ENCODE results near the gene TMEM132E.
A peak's percentile ranks its signal among the peaks of the same experiment; 100 is the strongest.
"Not testable (repeated sequence)": the region's sequence is repeated elsewhere in the genome, so short reads cannot be mapped to it uniquely, and the experiment has no call there.

The TMEM132E gene

DNA sequence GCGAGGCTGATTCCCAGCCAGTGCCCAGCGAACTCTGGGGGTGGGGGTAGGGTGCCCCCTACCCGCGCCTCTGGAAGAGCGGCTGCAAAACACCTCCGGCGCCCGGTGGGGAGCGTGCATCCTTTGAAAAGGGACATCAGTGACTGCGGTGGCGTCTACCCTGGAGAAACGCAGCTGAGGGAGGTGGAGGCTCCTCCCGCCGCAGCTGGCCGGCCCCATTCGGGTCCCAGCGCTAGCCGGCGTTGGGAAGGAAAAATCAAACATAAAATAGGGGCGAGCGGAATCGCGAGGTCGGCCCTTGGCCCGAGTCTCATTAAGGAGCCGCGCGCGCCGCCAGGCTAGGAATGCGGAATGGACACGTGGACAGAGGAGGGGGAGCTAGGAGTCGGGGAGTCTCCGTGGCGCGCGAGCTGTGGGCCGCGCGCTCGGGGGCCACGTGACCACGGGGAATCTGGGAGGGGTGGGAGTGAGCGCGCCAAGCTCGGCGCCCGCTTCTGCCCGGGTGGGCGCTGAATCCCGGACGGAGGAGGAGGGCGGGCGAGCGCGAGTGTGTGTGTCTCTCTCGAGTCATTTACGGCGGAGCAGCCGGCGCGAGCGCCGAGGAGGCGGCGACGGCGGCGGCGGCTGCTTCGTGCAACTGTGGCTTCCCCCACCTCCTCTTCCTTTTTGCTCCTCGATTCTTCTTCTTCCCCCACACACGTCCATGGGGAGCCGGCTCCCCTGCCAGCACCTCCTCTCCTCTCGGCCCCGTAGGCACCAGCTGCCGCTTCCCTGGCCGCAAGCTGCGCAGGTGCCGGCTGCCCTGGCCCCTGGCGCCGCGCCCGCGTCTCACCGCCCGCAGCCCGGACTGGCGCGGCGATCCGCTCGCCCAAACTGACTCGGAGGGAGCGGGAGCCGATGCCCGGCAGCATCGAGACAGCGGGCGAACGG, at the start of gene TMEM132E:
TSS of gene TMEM132E (plus strand) at position 566 of the 930 bp plus-strand sequence. CDS start 1,495 bp downstream, outside the sequence.
- no peaks in the 10 kb centered on the region for H3K9me3 ChIP-seq (ENCODE audit: control insufficient read depth in 1 of 2, low read length in 2 of 2)
- peaks cover 67 to 89% of the 10 kb centered on the region in 2 donors for H3K27me3 ChIP-seq (ENCODE audit: control insufficient read depth in 1 of 2, insufficient read depth in 2 of 2, low read length in 2 of 2)
- no peak within 1 kb of the TSS for H3K27ac ChIP-seq (ENCODE audit: low read depth, low read length)
- H3K9ac ChIP-seq (ENCODE audit: low read depth in 1 of 2, low read length in 2 of 2): no peak within 1 kb of the TSS
- H3K4me1 ChIP-seq (ENCODE audit: control insufficient read depth in 1 of 2, insufficient read depth in 2 of 2, low read length in 2 of 2): peaks cover 0 to 12% of the 10 kb centered on the region in 2 donors
- peak within 1 kb of the TSS; percentile 29 to 54 for H3K4me3 ChIP-seq (ENCODE audit: low read depth in 1 of 2, low read length in 2 of 2)
- H3K36me3 ChIP-seq (ENCODE audit: control insufficient read depth in 1 of 2, insufficient read depth in 2 of 2, low read length in 2 of 2): no peaks in the 10 kb centered on the region

DNA sequence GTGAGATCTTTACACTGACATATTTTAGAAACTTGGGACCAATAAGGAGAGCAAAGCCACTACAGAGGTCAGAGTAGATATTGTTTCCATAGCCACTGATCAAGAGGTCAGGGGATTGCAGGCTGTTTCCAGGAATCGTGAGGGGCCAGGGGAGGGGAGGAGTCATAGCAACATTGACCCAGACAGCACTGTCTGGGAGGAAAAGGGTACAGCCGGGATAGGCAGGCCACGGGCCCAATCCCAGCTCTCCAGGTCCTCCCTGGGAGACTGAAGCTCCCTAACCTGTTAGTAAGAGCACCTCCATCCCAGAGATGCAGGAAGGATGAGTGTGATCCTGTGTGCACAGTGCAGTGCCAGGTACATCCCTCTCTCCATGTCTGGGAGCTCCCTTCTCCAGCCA, 48.5 kb upstream of the TMEM132E start:
- no peak overlapping the region for H3K4me3 ChIP-seq (ENCODE audit: low read depth in 1 of 2, low read length in 2 of 2)
- H3K27ac ChIP-seq (ENCODE audit: low read depth, low read length): no peak overlapping the region

GRCh38 chr17:34532281-34533065, 46.9 kb upstream of the TMEM132E start:
- no peaks in the 10 kb centered on the region for H3K9me3 ChIP-seq (ENCODE audit: control insufficient read depth in 1 of 2, low read length in 2 of 2)
- no peak overlapping the region for H3K27ac ChIP-seq (ENCODE audit: low read depth, low read length)
- H3K36me3 ChIP-seq (ENCODE audit: control insufficient read depth in 1 of 2, insufficient read depth in 2 of 2, low read length in 2 of 2): no peaks in the 10 kb centered on the region
- no peak overlapping the region for H3K4me3 ChIP-seq (ENCODE audit: low read depth in 1 of 2, low read length in 2 of 2)
- peaks cover 13 to 15% of the 10 kb centered on the region in 2 donors for H3K27me3 ChIP-seq (ENCODE audit: control insufficient read depth in 1 of 2, insufficient read depth in 2 of 2, low read length in 2 of 2)
- H3K4me1 ChIP-seq (ENCODE audit: control insufficient read depth in 1 of 2, insufficient read depth in 2 of 2, low read length in 2 of 2): no peaks in the 10 kb centered on the region
- no peak overlapping the region for H3K9ac ChIP-seq (ENCODE audit: low read depth in 1 of 2, low read length in 2 of 2)

More for the DNA sequence above, 48.5 kb upstream of the TMEM132E start:
- H3K9me3 ChIP-seq (ENCODE audit: control insufficient read depth in 1 of 2, low read length in 2 of 2): no peaks in the 10 kb centered on the region
- peaks cover 3 to 12% of the 10 kb centered on the region in 2 donors for H3K27me3 ChIP-seq (ENCODE audit: control insufficient read depth in 1 of 2, insufficient read depth in 2 of 2, low read length in 2 of 2)
- H3K4me1 ChIP-seq (ENCODE audit: control insufficient read depth in 1 of 2, insufficient read depth in 2 of 2, low read length in 2 of 2): no peaks in the 10 kb centered on the region
- no peak overlapping the region for H3K9ac ChIP-seq (ENCODE audit: low read depth in 1 of 2, low read length in 2 of 2)
- H3K36me3 ChIP-seq (ENCODE audit: control insufficient read depth in 1 of 2, insufficient read depth in 2 of 2, low read length in 2 of 2): no peaks in the 10 kb centered on the region

- no peaks in the 10 kb centered on the region for H3K9me3 ChIP-seq (ENCODE audit: control insufficient read depth in 1 of 2, low read length in 2 of 2)
- H3K27me3 ChIP-seq (ENCODE audit: control insufficient read depth in 1 of 2, insufficient read depth in 2 of 2, low read length in 2 of 2): peaks cover 12 to 14% of the 10 kb centered on the region in 2 donors
- H3K4me3 ChIP-seq (ENCODE audit: low read depth in 1 of 2, low read length in 2 of 2): no peak overlapping the region
- H3K4me1 ChIP-seq (ENCODE audit: control insufficient read depth in 1 of 2, insufficient read depth in 2 of 2, low read length in 2 of 2): no peaks in the 10 kb centered on the region
- H3K27ac ChIP-seq (ENCODE audit: low read depth, low read length): no peak overlapping the region
- no peaks in the 10 kb centered on the region for H3K36me3 ChIP-seq (ENCODE audit: control insufficient read depth in 1 of 2, insufficient read depth in 2 of 2, low read length in 2 of 2)
- H3K9ac ChIP-seq (ENCODE audit: low read depth in 1 of 2, low read length in 2 of 2): no peak overlapping the region
Measured at GRCh38 chr17:34533806-34534527, 45.4 kb upstream of the TMEM132E start.

DNA sequence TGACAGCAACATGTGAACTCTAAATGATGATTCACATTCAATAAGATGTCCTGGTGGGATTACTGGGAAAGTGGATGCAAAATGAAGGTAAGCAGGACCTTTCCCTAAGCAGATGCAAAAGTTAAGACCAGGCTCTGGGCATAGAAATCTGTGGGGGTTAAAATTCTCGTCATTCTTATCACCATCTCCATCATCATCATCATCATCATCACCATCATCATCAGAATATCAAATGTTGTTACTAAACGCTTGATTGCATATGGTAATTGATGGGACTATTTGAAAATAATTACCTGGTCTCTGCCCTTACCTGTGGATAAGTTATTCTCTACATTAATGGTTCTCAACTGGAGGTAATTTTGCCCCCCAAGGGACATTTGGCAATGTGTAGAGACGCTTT, 41.9 kb upstream of the TMEM132E start:
- H3K27ac ChIP-seq (ENCODE audit: low read depth, low read length): no peak overlapping the region
- no peak overlapping the region for H3K4me3 ChIP-seq (ENCODE audit: low read depth in 1 of 2, low read length in 2 of 2)
- no peaks in the 10 kb centered on the region for H3K4me1 ChIP-seq (ENCODE audit: control insufficient read depth in 1 of 2, insufficient read depth in 2 of 2, low read length in 2 of 2)
- H3K9me3 ChIP-seq (ENCODE audit: control insufficient read depth in 1 of 2, low read length in 2 of 2): no peaks in the 10 kb centered on the region
- H3K36me3 ChIP-seq (ENCODE audit: control insufficient read depth in 1 of 2, insufficient read depth in 2 of 2, low read length in 2 of 2): no peaks in the 10 kb centered on the region
- no peak overlapping the region for H3K9ac ChIP-seq (ENCODE audit: low read depth in 1 of 2, low read length in 2 of 2)
- peaks cover 16 to 18% of the 10 kb centered on the region in 2 donors for H3K27me3 ChIP-seq (ENCODE audit: control insufficient read depth in 1 of 2, insufficient read depth in 2 of 2, low read length in 2 of 2)

GRCh38 chr17:34538582-34538981, 40.8 kb upstream of the TMEM132E start:
- H3K27me3 ChIP-seq (ENCODE audit: control insufficient read depth in 1 of 2, insufficient read depth in 2 of 2, low read length in 2 of 2): peaks cover 16 to 22% of the 10 kb centered on the region in 2 donors
- H3K9me3 ChIP-seq (ENCODE audit: control insufficient read depth in 1 of 2, low read length in 2 of 2); H3K9ac ChIP-seq (ENCODE audit: low read depth in 1 of 2, low read length in 2 of 2); H3K27ac ChIP-seq (ENCODE audit: low read depth, low read length); H3K4me3 ChIP-seq (ENCODE audit: low read depth in 1 of 2, low read length in 2 of 2); H3K4me1 ChIP-seq (ENCODE audit: control insufficient read depth in 1 of 2, insufficient read depth in 2 of 2, low read length in 2 of 2); H3K36me3 ChIP-seq (ENCODE audit: control insufficient read depth in 1 of 2, insufficient read depth in 2 of 2, low read length in 2 of 2): not testable (repeated sequence)

GRCh38 chr17:34539881-34540280, 39.5 kb upstream of the TMEM132E start:
- no peak overlapping the region for H3K4me3 ChIP-seq (ENCODE audit: low read depth in 1 of 2, low read length in 2 of 2)
- H3K27ac ChIP-seq (ENCODE audit: low read depth, low read length): no peak overlapping the region
- peaks cover 16 to 22% of the 10 kb centered on the region in 2 donors for H3K27me3 ChIP-seq (ENCODE audit: control insufficient read depth in 1 of 2, insufficient read depth in 2 of 2, low read length in 2 of 2)
- H3K4me1 ChIP-seq (ENCODE audit: control insufficient read depth in 1 of 2, insufficient read depth in 2 of 2, low read length in 2 of 2): no peaks in the 10 kb centered on the region
- no peak overlapping the region for H3K9ac ChIP-seq (ENCODE audit: low read depth in 1 of 2, low read length in 2 of 2)
- H3K36me3 ChIP-seq (ENCODE audit: control insufficient read depth in 1 of 2, insufficient read depth in 2 of 2, low read length in 2 of 2): no peaks in the 10 kb centered on the region
- no peaks in the 10 kb centered on the region for H3K9me3 ChIP-seq (ENCODE audit: control insufficient read depth in 1 of 2, low read length in 2 of 2)

GRCh38 chr17:34542700-34543336, 36.6 kb upstream of the TMEM132E start:
- no peaks in the 10 kb centered on the region for H3K36me3 ChIP-seq (ENCODE audit: control insufficient read depth in 1 of 2, insufficient read depth in 2 of 2, low read length in 2 of 2)
- H3K4me3 ChIP-seq (ENCODE audit: low read depth in 1 of 2, low read length in 2 of 2): no peak overlapping the region
- H3K27me3 ChIP-seq (ENCODE audit: control insufficient read depth in 1 of 2, insufficient read depth in 2 of 2, low read length in 2 of 2): peaks cover 6 to 15% of the 10 kb centered on the region in 2 donors
- no peaks in the 10 kb centered on the region for H3K9me3 ChIP-seq (ENCODE audit: control insufficient read depth in 1 of 2, low read length in 2 of 2)
- no peak overlapping the region for H3K27ac ChIP-seq (ENCODE audit: low read depth, low read length)
- no peaks in the 10 kb centered on the region for H3K4me1 ChIP-seq (ENCODE audit: control insufficient read depth in 1 of 2, insufficient read depth in 2 of 2, low read length in 2 of 2)
- H3K9ac ChIP-seq (ENCODE audit: low read depth in 1 of 2, low read length in 2 of 2): no peak overlapping the region

DNA sequence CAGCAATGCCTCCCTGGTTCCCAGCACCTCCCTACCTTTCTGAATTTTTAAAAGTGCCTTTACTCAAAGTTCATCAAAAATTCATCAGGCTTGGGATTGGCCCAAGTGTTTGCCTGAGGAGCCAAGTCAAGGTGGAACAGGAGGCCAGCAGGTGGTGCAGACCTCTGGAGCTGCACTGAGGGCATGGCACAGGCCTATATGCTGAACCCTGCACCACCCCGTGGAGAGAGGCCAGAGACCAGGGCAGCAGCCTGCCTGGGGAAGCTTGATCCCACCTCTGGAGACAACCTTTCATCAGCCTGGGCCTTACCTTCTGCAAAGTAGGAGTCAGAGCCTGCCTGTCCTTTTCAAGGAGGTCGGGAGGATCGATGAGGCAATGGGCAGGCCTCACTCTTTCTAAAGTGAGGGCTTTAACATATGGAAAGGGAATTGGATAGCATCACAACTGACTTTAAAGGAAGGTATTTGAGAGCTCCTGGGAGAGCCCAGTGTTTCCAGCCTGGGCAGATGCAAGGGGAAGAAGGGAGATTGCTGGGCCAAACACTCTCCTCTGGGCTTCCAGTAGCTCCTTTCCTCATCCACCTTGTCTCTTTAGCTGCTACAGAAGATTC, 31.8 kb upstream of the TMEM132E start:
- no peak overlapping the region for H3K27ac ChIP-seq (ENCODE audit: low read depth, low read length)
- H3K36me3 ChIP-seq (ENCODE audit: control insufficient read depth in 1 of 2, insufficient read depth in 2 of 2, low read length in 2 of 2): no peaks in the 10 kb centered on the region
- no peaks in the 10 kb centered on the region for H3K9me3 ChIP-seq (ENCODE audit: control insufficient read depth in 1 of 2, low read length in 2 of 2)
- H3K9ac ChIP-seq (ENCODE audit: low read depth in 1 of 2, low read length in 2 of 2): no peak overlapping the region
- H3K4me3 ChIP-seq (ENCODE audit: low read depth in 1 of 2, low read length in 2 of 2): no peak overlapping the region
- peaks cover 0 to 6% of the 10 kb centered on the region in 2 donors for H3K27me3 ChIP-seq (ENCODE audit: control insufficient read depth in 1 of 2, insufficient read depth in 2 of 2, low read length in 2 of 2)
- no peaks in the 10 kb centered on the region for H3K4me1 ChIP-seq (ENCODE audit: control insufficient read depth in 1 of 2, insufficient read depth in 2 of 2, low read length in 2 of 2)

Measured in duodenal mucosa (tissue), 2 donors.